Hematopoietic multipotent progenitor cell treated with erythropoietin and hydrocortisone succinate and interleukin-3 and kit ligand, for 4 days (in vitro differentiated cells): ENCODE measurements around the gene HACD2.
"Not testable (repeated sequence)": the region's sequence is repeated elsewhere in the genome, so short reads cannot be mapped to it uniquely, and the experiment has no call there.

Source experiments
- DNase-seq: peaks from one replicate; pipeline ENCODE4 v3.0.0-alpha.2; 2015

The HACD2 gene

GRCh38 chr3:123610331-123610730, 25.5 kb upstream of the HACD2 start:
- DNase-seq, result peak; percentile 28

GRCh38 chr3:123609063-123609462, 24.2 kb upstream of the HACD2 start:
- no peak for DNase-seq

GRCh38 chr3:123608263-123608937, 23.5 kb upstream of the HACD2 start:
- no peak for DNase-seq

- DNase-seq, result no peak
Observed at GRCh38 chr3:123606527-123606926, 21.7 kb upstream of the HACD2 start.

GRCh38 chr3:123605789-123606234, 21.0 kb upstream of the HACD2 start:
- no peak for DNase-seq

GRCh38 chr3:123603153-123603552, 18.3 kb upstream of the HACD2 start:
- DNase-seq, result not testable (repeated sequence)

GRCh38 chr3:123602325-123602724, 17.5 kb upstream of the HACD2 start:
- peak; percentile 49 for DNase-seq

- DNase-seq, result peak; percentile 72
Observed at GRCh38 chr3:123600863-123601262, 16.0 kb upstream of the HACD2 start.

GRCh38 chr3:123597561-123597960, 12.7 kb upstream of the HACD2 start:
- no peak for DNase-seq

GRCh38 chr3:123595396-123596180, 10.7 kb upstream of the HACD2 start:
- no peak for DNase-seq

GRCh38 chr3:123593381-123593780, 8.5 kb upstream of the HACD2 start:
- no peak for DNase-seq

- DNase-seq, result no peak
Observed at GRCh38 chr3:123590685-123591450, 6.0 kb upstream of the HACD2 start.

- no peak for DNase-seq
Observed at GRCh38 chr3:123587401-123587800, 2.5 kb upstream of the HACD2 start.

GRCh38 chr3:123586968-123587367, 2.1 kb upstream of the HACD2 start:
- DNase-seq, result no peak

- DNase-seq, result peak; percentile 85
Observed at GRCh38 chr3:123586131-123586530, 1.3 kb upstream of the HACD2 start.

GRCh38 chr3:123584284-123584987, 417 bp downstream of the HACD2 start:
- no peak for DNase-seq

- DNase-seq, result no peak
Observed at GRCh38 chr3:123583561-123583960, 1.3 kb downstream of the HACD2 start.

- DNase-seq, result no peak
Observed at GRCh38 chr3:123582315-123582714, 2.5 kb downstream of the HACD2 start.

- peak; percentile 23 for DNase-seq
Observed at GRCh38 chr3:123576122-123576521, 8.7 kb downstream of the HACD2 start.

- DNase-seq, result no peak
Observed at GRCh38 chr3:123571973-123572365, 12.9 kb downstream of the HACD2 start.

- peak; percentile 67 for DNase-seq
Observed at GRCh38 chr3:123571264-123571972, 13.4 kb downstream of the HACD2 start.

GRCh38 chr3:123568875-123569274, 16.0 kb downstream of the HACD2 start:
- peak; percentile 43 for DNase-seq
